MM.1S (cell line): Measurements from ENCODE around the gene PLAC1.

Experiments
- DNase-seq: peaks from one replicate; pipeline ENCODE4 v3.0.0-alpha.2; 2015
- H2AFZ ChIP-seq: fragments of 300-600 bp; sonication (generic); 2 replicates; pipeline ENCODE4 v1.6.0; 2016; ENCODE audit warnings: antibody characterized with exemption, low read length
- H3F3A ChIP-seq: fragments of 300-600 bp; sonication (generic); 2 replicates; pipeline ENCODE4 v1.6.1; 2016; ENCODE audit warnings: mild to moderate bottlenecking, antibody characterized with exemption, low read length, moderate library complexity, mixed read lengths; ENCODE audit not compliant: insufficient read depth
- H3K27ac ChIP-seq: fragments of 300-600 bp; sonication (generic); 2 replicates; pipeline ENCODE4 v1.5.1; 2016; ENCODE audit warnings: mild to moderate bottlenecking, low read length
- H3K27me3 ChIP-seq: fragments of 300-600 bp; sonication (generic); replicated peaks from 2 replicates; pipeline ENCODE4 v1.6.0; 2016; ENCODE audit warnings: low read length; ENCODE audit not compliant: insufficient read depth
- H3K36me3 ChIP-seq: fragments of 300-600 bp; sonication (generic); replicated peaks from 2 replicates; pipeline ENCODE4 v1.6.1; 2016; ENCODE audit warnings: mild to moderate bottlenecking, low read length, mixed read lengths; ENCODE audit not compliant: insufficient read depth
- H3K4me1 ChIP-seq: fragments of 300-600 bp; sonication (generic); 2 replicates; pipeline ENCODE4 v1.6.1; 2016; ENCODE audit warnings: low read length, mixed read lengths
- H3K4me2 ChIP-seq: fragments of 300-600 bp; sonication (generic); 2 replicates; pipeline ENCODE4 v1.6.0; 2016; ENCODE audit warnings: low read depth, low read length
- H3K4me3 ChIP-seq: fragments of 300-600 bp; sonication (generic); 2 replicates; pipeline ENCODE4 v1.5.1; 2016; ENCODE audit warnings: low read length, mixed read lengths
- H3K79me2 ChIP-seq: fragments of 300-600 bp; sonication (generic); 2 replicates; pipeline ENCODE4 v1.6.1; 2016; ENCODE audit warnings: mixed run types, low read length, mixed read lengths
- H3K9ac ChIP-seq: fragments of 300-600 bp; sonication (generic); 2 replicates; pipeline ENCODE4 v1.6.1; 2016; ENCODE audit warnings: low read length, mixed read lengths
- H3K9me2 ChIP-seq: fragments of 300-600 bp; sonication (generic); replicated peaks from 2 replicates; pipeline ENCODE4 v1.6.1; 2016; ENCODE audit warnings: mild to moderate bottlenecking, low read length, mixed read lengths; ENCODE audit not compliant: insufficient read depth
- H3K9me3 ChIP-seq: fragments of 300-600 bp; sonication (generic); replicated peaks from 2 replicates; pipeline ENCODE4 v1.6.1; 2016; ENCODE audit warnings: mild to moderate bottlenecking, low read length, mixed read lengths; ENCODE audit not compliant: insufficient read depth
- H4K20me1 ChIP-seq: fragments of 300-600 bp; sonication (generic); 2 replicates; pipeline ENCODE4 v1.6.1; 2016; ENCODE audit warnings: mild to moderate bottlenecking, low read length, moderate library complexity, mixed read lengths; ENCODE audit not compliant: insufficient read depth
- EZH2 ChIP-seq: fragments of 300-600 bp; sonication (generic); optimal IDR thresholded peaks from 2 replicates; pipeline ENCODE3; 2017; ENCODE audit warnings: low read depth, mild to moderate bottlenecking, antibody characterized with exemption, low read length, mixed read lengths
- EZH2phosphoT487 ChIP-seq: fragments of 300-600 bp; sonication (generic); IDR thresholded peaks from 2 replicates; pipeline ENCODE4 v1.6.1; 2018; ENCODE audit warnings: antibody characterized with exemption, low read length
- TF ChIP-seq, protein P1 (sequence below): fragments of 300-600 bp; sonication (generic); IDR thresholded peaks from 2 replicates; pipeline ENCODE4 v1.5.1; 2016; ENCODE audit warnings: antibody characterized with exemption, low read length, mixed read lengths

PLAC1 gene

GRCh38 chrX:134548257-134549201, 109.7 kb downstream of the PLAC1 start:
- Histone ChIP-seq H3K4me1 (no peaks in the 10 kb centered on the region), H3K79me2 (no peaks in the 10 kb centered on the region), H3K36me3 (no peaks in the 10 kb centered on the region), H3K9ac (peak overlapping the region; percentile 67), H3F3A (peaks cover 6% of the 10 kb centered on the region; the same call in 1 of the 2 replicates), H4K20me1 (no peaks in the 10 kb centered on the region), H3K4me2 (peak overlapping the region; percentile 72), H3K9me2 (no peaks in the 10 kb centered on the region), H3K27ac (peak overlapping the region; percentile 76; the same call in 1 of the 2 replicates), H3K9me3 (no peaks in the 10 kb centered on the region), H2AFZ (peak overlapping the region; percentile 82), H3K27me3 (no peaks in the 10 kb centered on the region), H3K4me3 (peak overlapping the region; percentile 71)
- peak; percentile 26 for DNase-seq
- TF ChIP-seq EZH2 (no peak), EZH2phosphoT487 (no peak)
- TF ChIP-seq, protein P1, sequence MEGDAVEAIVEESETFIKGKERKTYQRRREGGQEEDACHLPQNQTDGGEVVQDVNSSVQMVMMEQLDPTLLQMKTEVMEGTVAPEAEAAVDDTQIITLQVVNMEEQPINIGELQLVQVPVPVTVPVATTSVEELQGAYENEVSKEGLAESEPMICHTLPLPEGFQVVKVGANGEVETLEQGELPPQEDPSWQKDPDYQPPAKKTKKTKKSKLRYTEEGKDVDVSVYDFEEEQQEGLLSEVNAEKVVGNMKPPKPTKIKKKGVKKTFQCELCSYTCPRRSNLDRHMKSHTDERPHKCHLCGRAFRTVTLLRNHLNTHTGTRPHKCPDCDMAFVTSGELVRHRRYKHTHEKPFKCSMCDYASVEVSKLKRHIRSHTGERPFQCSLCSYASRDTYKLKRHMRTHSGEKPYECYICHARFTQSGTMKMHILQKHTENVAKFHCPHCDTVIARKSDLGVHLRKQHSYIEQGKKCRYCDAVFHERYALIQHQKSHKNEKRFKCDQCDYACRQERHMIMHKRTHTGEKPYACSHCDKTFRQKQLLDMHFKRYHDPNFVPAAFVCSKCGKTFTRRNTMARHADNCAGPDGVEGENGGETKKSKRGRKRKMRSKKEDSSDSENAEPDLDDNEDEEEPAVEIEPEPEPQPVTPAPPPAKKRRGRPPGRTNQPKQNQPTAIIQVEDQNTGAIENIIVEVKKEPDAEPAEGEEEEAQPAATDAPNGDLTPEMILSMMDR = no peak

- no peak overlapping the region for H3K9ac ChIP-seq
- H3K4me2 ChIP-seq = no peak overlapping the region
- TF ChIP-seq EZH2 = no peak
- no peak for TF ChIP-seq EZH2phosphoT487
- TF ChIP-seq, protein P1 = no peak
- no peaks in the 10 kb centered on the region for H3K9me2 ChIP-seq
- H3K9me3 ChIP-seq = no peaks in the 10 kb centered on the region
- H4K20me1 ChIP-seq = no peaks in the 10 kb centered on the region
- H3K4me1 ChIP-seq = 0 out of 2 replicates have a peak, but pooled peaks cover 3% of the 10 kb centered on the region
- H3K27ac ChIP-seq = no peak overlapping the region
- DNase-seq = no peak
- no peaks in the 10 kb centered on the region for H3K36me3 ChIP-seq
- H3K79me2 ChIP-seq = no peaks in the 10 kb centered on the region
- H3K4me3 ChIP-seq = no peak overlapping the region
- no peaks in the 10 kb centered on the region for H3K27me3 ChIP-seq
- H2AFZ ChIP-seq = no peak overlapping the region
- peaks cover 6% of the 10 kb centered on the region; the same call in 1 of the 2 replicates for H3F3A ChIP-seq
These were observed 111.1 kb downstream of the PLAC1 start for GRCh38 chrX:134547047-134547679.

- no peak overlapping the region for H3K27ac ChIP-seq
- no peaks in the 10 kb centered on the region for H4K20me1 ChIP-seq
- no peak overlapping the region for H2AFZ ChIP-seq
- TF ChIP-seq, protein P1 = no peak
- TF ChIP-seq EZH2 (no peak), EZH2phosphoT487 (no peak)
- H3K79me2 ChIP-seq = no peaks in the 10 kb centered on the region
- H3F3A ChIP-seq = peaks cover 6% of the 10 kb centered on the region; the same call in 1 of the 2 replicates
- H3K36me3 ChIP-seq = no peaks in the 10 kb centered on the region
- H3K4me3 ChIP-seq = no peak overlapping the region
- DNase-seq = no peak
- H3K9me3 ChIP-seq = no peaks in the 10 kb centered on the region
- H3K4me2 ChIP-seq = no peak overlapping the region
- no peaks in the 10 kb centered on the region for H3K27me3 ChIP-seq
- 0 out of 2 replicates have a peak, but pooled peaks cover 3% of the 10 kb centered on the region for H3K4me1 ChIP-seq
- H3K9ac ChIP-seq = no peak overlapping the region
- no peaks in the 10 kb centered on the region for H3K9me2 ChIP-seq
These were observed 112.1 kb downstream of the PLAC1 start for GRCh38 chrX:134546187-134546586.
